GM13976 (cell line): Measurements from ENCODE around the gene RCAN2.

ENCODE experiments used
- DNase-seq: peaks from one replicate; pipeline ENCODE4 v3.0.0; 2012; ENCODE audit warnings: low spot score
- CTCF ChIP-seq: IDR thresholded peaks from 2 replicates; pipeline ENCODE4 v1.5.1; 2012; ENCODE audit warnings: borderline replicate concordance, mild to moderate bottlenecking; ENCODE audit not compliant: insufficient read depth; ENCODE audit errors: extremely low read depth, missing control alignments, control extremely low read depth
- in situ Hi-C: fragments of 300-500 bp; cut with MboI; formaldehyde crosslinking; loops from one replicate; pipeline ENCODE4 v1.12.0; 2022; ENCODE audit warnings: low sequenced_read_pairs, mixed read lengths, inconsistent platforms; ENCODE audit not compliant: unreplicated experiment

Gene RCAN2

GRCh38 chr6:46265373-46265772, 225.9 kb downstream of the RCAN2 start:
- in situ Hi-C loops: no loop called here

DNA sequence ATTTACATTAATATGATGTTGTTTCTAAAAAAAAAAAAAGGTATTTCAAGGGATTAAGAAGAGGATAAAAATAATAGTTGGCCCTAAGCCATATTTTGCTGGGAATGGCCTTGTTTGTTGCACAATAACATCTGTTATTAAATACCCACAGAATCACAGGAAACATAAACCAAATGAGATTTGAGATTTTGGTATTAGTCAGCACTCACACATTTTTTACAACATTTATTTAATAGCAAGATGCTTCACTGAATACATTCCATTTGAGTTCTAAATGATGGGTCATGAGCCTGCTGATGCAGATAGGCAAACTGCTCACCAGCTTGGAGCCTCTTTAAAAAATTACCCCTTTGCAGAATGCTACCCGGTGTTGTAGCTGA, 227.6 kb downstream of the RCAN2 start:
- DNase-seq: no peak
- in situ Hi-C loops: no loop called here

More at GRCh38 chr6:46265373-46265772, 225.9 kb downstream of the RCAN2 start:
- TF ChIP-seq CTCF: no peak
- DNase-seq: no peak

DNA sequence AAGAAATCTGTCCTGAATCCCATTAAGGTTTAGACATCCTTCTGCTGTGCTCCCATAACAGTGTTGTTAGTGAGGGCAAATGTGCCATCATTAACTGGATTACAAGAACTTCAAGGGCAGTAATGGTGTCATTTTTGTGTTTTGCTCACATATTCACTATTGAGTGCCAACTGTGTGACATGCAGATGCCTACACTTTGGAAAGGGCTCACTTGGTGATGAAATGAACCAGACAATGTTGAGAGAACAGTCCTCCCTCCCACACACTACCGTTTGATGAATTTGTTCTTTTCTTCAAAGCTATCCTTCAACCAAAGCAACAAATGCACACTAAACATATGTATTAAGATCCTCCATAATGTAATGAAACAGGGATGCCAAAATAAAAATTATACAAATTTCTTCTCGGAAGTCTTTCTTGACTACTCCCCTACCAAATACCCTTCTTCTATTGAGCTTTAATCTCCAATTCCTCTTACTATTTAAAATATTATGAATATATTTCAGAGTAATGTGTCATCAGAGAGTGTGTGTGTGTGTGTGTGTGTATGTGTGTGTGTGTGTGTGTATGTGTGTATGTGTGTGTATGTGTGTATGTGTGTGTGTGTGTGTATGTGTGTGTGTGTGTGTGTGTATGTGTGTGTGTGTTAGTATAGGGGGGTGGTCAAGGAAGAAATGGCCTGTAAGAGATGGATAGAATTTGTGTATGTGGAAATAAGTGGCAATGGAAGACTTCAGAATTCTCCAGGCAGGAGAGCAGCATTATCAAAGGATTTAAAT, 228.1 kb downstream of the RCAN2 start:
- DNase-seq: no peak
- in situ Hi-C loops: no loop called here
- TF ChIP-seq CTCF: no peak

More for the DNA sequence above, 227.6 kb downstream of the RCAN2 start:
- TF ChIP-seq CTCF: no peak

GRCh38 chr6:46258249-46258648, 233.0 kb downstream of the RCAN2 start:
- no peak for TF ChIP-seq CTCF
- in situ Hi-C loops: no loop called here
- DNase-seq: no peak

- in situ Hi-C loops: no loop called here
- no peak for DNase-seq
- no peak for TF ChIP-seq CTCF
These were observed 235.7 kb downstream of the RCAN2 start for GRCh38 chr6:46255528-46255927.

DNA sequence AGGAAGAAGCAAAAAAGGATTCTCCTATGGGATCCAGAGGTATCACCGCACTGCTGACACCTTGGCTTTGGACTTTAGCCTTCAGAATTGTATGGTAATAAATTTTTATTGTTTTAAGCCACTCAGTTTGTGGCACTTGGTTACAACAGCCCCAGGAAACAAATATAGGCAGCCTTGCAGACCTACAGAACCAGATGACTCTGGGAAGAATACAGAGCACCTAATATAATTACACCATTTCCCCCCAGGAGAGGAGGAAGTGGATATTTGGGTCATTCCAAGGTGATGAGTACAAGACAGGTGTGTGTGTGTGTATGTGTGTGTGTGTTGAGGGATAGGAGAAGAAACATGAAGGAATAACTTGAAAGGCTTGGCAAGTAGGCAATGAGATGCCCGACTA, 236.3 kb downstream of the RCAN2 start:
- in situ Hi-C loops: no loop called here
- no peak for DNase-seq
- TF ChIP-seq CTCF: no peak

DNA sequence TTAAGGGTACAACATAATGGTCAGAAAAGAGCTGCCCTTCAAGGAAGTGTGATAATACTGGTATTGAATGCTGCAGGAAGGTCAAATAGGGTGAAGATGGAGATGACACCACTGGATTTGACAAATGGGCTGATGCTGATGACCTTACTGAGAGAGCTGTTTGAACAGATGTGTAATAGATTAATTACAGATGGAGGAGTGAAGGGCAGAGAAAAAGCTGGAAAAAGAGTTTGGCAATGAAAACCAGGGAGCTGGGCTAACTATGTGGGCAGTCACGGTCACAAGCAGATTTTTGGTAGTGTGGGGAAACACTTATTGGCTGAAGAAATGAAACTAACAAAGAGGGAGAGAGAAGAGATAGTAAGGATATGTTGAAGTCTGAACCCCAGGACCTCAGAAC, 236.9 kb downstream of the RCAN2 start:
- in situ Hi-C loops: no loop called here
- DNase-seq: no peak
- TF ChIP-seq CTCF: no peak
